Thoracic aorta (tissue), 2 donors: ENCODE measurements around the gene IQCH. TPM values are rescaled to one million over a fixed set of nuclear protein-coding genes. Genes with fewer than 3 reads are reported as not detected.

Experiments
- ATAC-seq: fragments of 150-250 bp; one replicate; pipeline ENCODE4 v1.8.0; 2017; ENCODE audit warnings: low read depth; ENCODE audit not compliant: insufficient number of reproducible peaks, low FRiP score
- DNase-seq: peaks from one replicate; pipeline ENCODE4 v3.0.0-alpha.2; 2020; ENCODE audit warnings: low spot score
- H3K27ac ChIP-seq, 2 donors: fragments of 200-600 bp; sonication (generic); 1 replicate in 1 of 2; 2 replicates in 1 of 2; pipeline ENCODE4 v1.5.1; 2016; ENCODE audit warnings: mild to moderate bottlenecking in 2 of 2, moderate library complexity in 2 of 2
- H3K27me3 ChIP-seq: fragments of 200-600 bp; sonication (generic); replicated peaks from 2 replicates; pipeline ENCODE4 v1.6.0; 2016; ENCODE audit warnings: mild to moderate bottlenecking; ENCODE audit not compliant: insufficient read depth
- H3K36me3 ChIP-seq: fragments of 200-600 bp; sonication (generic); one replicate; pipeline ENCODE4 v1.5.1; 2016
- H3K4me1 ChIP-seq, 2 donors: fragments of 200-600 bp; sonication (generic); 1 replicate in 1 of 2; 2 replicates in 1 of 2; pipeline versions ENCODE4 v1.5.1 to v1.6.0; 2016; ENCODE audit warnings: low read depth in 2 of 2, mild to moderate bottlenecking in 1 of 2; ENCODE audit not compliant: control insufficient read depth in 1 of 2
- H3K4me3 ChIP-seq: fragments of 200-600 bp; sonication (generic); 2 replicates; pipeline ENCODE4 v1.5.1; 2016; ENCODE audit warnings: mild to moderate bottlenecking
- H3K9me3 ChIP-seq: fragments of 200-600 bp; sonication (generic); 2 replicates; pipeline ENCODE4 v1.5.1; 2016
- CTCF ChIP-seq: fragments of 200-600 bp; sonication (generic); IDR thresholded peaks from one replicate; pipeline ENCODE4 v1.5.1; 2019; ENCODE audit warnings: antibody characterized with exemption
- total RNA-seq, 2 donors: library from RNA; depleted of rRNA; stranded (reverse); fragments of >200 nt; gene quantifications; one replicate each; pipeline versions ENCODE4 v1.1.0 to v1.2.3, GENCODE V29; 2016

IQCH gene
- total RNA-seq, 2 donors from 2014 or later: 0.14 to 2.3 TPM

- no peaks in the 10 kb centered on the region for H3K27me3 ChIP-seq
- H3K36me3 ChIP-seq: no peaks in the 10 kb centered on the region
- no peaks in the 10 kb centered on the region for H3K4me1 ChIP-seq
- no peak for TF ChIP-seq CTCF
- no peak for DNase-seq
- H3K4me3 ChIP-seq: no peak overlapping the region
- no peak overlapping the region for H3K27ac ChIP-seq
- no peaks in the 10 kb centered on the region for H3K9me3 ChIP-seq
- ATAC-seq: no peak
Observed at GRCh38 chr15:67300266-67301025, 45.9 kb downstream of the IQCH start.

GRCh38 chr15:67303490-67304363, 49.1 kb downstream of the IQCH start:
- Histone ChIP-seq H3K27ac (no peak overlapping the region), H3K4me3 (no peak overlapping the region), H3K27me3 (no peaks in the 10 kb centered on the region), H3K36me3 (no peaks in the 10 kb centered on the region), H3K4me1 (no peaks in the 10 kb centered on the region), H3K9me3 (no peaks in the 10 kb centered on the region)
- TF ChIP-seq CTCF: peak; percentile 39
- ATAC-seq (no peak), DNase-seq (no peak)

- TF ChIP-seq CTCF: no peak
Observed at GRCh38 chr15:67304778-67305177, 50.2 kb downstream of the IQCH start.

GRCh38 chr15:67305506-67305905, 50.9 kb downstream of the IQCH start:
- H3K4me1 ChIP-seq: no peaks in the 10 kb centered on the region

More at GRCh38 chr15:67304778-67305177, 50.2 kb downstream of the IQCH start:
- H3K27me3 ChIP-seq: no peaks in the 10 kb centered on the region
- no peak overlapping the region for H3K27ac ChIP-seq
- H3K4me1 ChIP-seq: no peaks in the 10 kb centered on the region
- ATAC-seq (no peak), DNase-seq (no peak)
- no peaks in the 10 kb centered on the region for H3K9me3 ChIP-seq
- H3K36me3 ChIP-seq: no peaks in the 10 kb centered on the region
- H3K4me3 ChIP-seq: no peak overlapping the region

More at GRCh38 chr15:67305506-67305905, 50.9 kb downstream of the IQCH start:
- Histone ChIP-seq H3K27ac (no peak overlapping the region), H3K4me3 (no peak overlapping the region), H3K36me3 (no peaks in the 10 kb centered on the region), H3K9me3 (no peaks in the 10 kb centered on the region), H3K27me3 (no peaks in the 10 kb centered on the region)
- DNase-seq: no peak
- no peak for TF ChIP-seq CTCF
- no peak for ATAC-seq
